ENCODE measurements around the gene PICK1.

PICK1 gene

DNA sequence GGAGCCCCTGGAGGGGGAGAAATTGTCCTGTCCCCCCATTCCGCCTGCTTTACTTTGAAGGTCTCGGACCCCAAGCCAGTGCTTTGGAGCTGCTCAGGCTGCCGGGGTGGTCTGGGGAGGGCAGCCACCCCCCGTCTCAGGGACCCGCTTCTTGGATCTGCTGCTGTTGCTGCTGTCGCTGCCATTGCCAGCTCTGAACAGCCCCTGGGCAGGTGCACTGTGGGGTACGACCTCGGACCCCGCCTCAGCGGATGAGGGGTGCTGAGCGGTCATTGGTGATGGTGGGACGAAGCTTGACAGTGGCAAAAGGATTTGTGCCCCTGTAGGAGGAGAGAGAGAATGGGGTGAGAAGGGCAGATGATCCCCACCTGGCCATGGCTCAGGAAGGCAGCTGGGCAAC lies 27.9 kb downstream of the PICK1 start:
- DNase-seq (ENCODE audit: low read depth, low spot score): no peak
- Histone ChIP-seq H3K27me3 (ENCODE audit: insufficient read depth, insufficient read length) (peaks cover 7% of the 10 kb centered on the region), H3K9me3 (ENCODE audit: insufficient read depth, low read length) (no peaks in the 10 kb centered on the region), H3K9ac (ENCODE audit: insufficient read length, low read depth) (no peak overlapping the region), H3K36me3 (ENCODE audit: insufficient read depth, insufficient read length, low read length) (no peaks in the 10 kb centered on the region), H3K4me1 (ENCODE audit: insufficient read depth, insufficient read length) (peaks cover 27% of the 10 kb centered on the region), H3K4me3 (ENCODE audit: insufficient read length, low read depth) (no peak overlapping the region)
- TF ChIP-seq YY1 (IDR thresholded peaks at IDR 0.05; ENCODE audit: insufficient read depth, insufficient read length): no peak
- TF ChIP-seq SUZ12 (IDR thresholded peaks at IDR 0.05; ENCODE audit: extremely low read depth, insufficient read depth, insufficient read length): no peak
- no peak for TF ChIP-seq ZNF274 (IDR thresholded peaks at IDR 0.05; ENCODE audit: low read depth, low read length)

DNA sequence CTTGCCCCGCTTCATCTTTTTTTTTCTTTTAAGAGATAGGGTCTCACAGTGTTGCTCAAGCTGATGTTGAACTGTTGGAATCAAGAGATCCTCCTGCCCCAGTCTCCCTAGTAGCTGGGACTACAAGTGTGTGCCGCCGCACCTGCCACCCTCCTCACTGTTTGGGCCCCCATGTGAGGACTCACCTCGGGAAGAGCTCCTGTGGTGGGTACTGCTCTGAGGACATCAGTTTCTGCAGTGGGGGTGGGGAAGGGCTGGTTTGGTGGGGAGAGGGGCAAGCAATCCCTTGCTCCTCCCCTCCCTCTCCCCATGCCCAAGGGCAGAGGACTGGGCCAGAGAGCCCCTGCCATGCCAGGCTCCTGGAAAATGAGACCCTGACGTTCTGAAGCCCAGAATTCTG lies 28.3 kb downstream of the PICK1 start:
- Histone ChIP-seq H3K27me3 (ENCODE audit: insufficient read depth, insufficient read length) (peaks cover 7% of the 10 kb centered on the region), H3K4me3 (ENCODE audit: insufficient read length, low read depth) (no peak overlapping the region), H3K9me3 (ENCODE audit: insufficient read depth, low read length) (no peaks in the 10 kb centered on the region), H3K36me3 (ENCODE audit: insufficient read depth, insufficient read length, low read length) (no peaks in the 10 kb centered on the region), H3K9ac (ENCODE audit: insufficient read length, low read depth) (no peak overlapping the region), H3K4me1 (ENCODE audit: insufficient read depth, insufficient read length) (peaks cover 27% of the 10 kb centered on the region)
- DNase-seq (ENCODE audit: low read depth, low spot score): no peak
- TF ChIP-seq ZNF274 (IDR thresholded peaks at IDR 0.05; ENCODE audit: low read depth, low read length): no peak

DNA sequence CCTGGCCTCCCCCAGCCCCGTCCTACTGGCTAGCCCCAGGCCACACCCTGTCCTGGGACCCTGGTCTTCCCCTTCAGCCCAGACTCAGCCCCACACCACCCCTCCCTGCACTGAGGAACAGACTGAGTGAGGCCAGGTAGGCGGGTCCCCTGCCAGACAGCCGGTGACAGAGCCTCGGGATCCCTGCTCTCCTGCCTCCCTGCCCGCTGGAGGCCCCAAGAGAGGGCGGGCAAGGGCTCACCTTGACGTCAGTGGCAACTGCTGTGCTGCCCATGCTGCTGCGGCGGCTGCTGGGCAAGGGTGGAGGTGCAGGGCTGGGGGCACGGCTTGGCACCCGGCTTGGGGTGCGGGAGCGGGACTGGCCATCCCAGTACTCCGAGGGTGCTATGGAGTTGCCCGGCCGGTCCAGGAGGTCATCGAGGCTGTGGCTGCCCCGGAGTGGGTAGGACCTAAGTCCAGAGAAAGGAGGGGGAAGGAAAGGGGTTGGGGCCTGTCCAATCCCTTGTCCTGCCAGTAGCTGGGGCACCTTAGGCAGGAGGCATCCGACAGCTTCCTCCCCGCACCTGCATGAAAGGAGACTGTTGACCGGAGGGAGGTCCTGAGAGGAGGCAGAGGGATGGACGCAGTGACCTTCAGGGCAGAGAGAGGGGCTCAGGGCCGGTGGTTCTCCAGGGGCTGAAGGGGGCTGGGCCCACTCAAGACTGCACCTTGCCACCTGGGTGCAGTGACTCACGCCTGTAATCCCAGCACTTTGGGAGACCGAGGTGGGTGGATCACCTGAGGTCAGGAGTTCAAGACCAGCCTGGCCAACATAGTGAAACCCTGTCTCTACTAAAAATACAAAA lies 29.0 kb downstream of the PICK1 start:
- no peak overlapping the region for H3K4me3 ChIP-seq (ENCODE audit: insufficient read length, low read depth)
- no peaks in the 10 kb centered on the region for H3K9me3 ChIP-seq (ENCODE audit: insufficient read depth, low read length)
- TF ChIP-seq YY1 (IDR thresholded peaks at IDR 0.05; ENCODE audit: insufficient read depth, insufficient read length): no peak
- no peak for TF ChIP-seq ZNF274 (IDR thresholded peaks at IDR 0.05; ENCODE audit: low read depth, low read length)
- no peak for TF ChIP-seq SUZ12 (IDR thresholded peaks at IDR 0.05; ENCODE audit: extremely low read depth, insufficient read depth, insufficient read length)
- H3K36me3 ChIP-seq (ENCODE audit: insufficient read depth, insufficient read length, low read length): no peaks in the 10 kb centered on the region
- no peak for DNase-seq (ENCODE audit: low read depth, low spot score)
- H3K4me1 ChIP-seq (ENCODE audit: insufficient read depth, insufficient read length): peaks cover 27% of the 10 kb centered on the region
- H3K27me3 ChIP-seq (ENCODE audit: insufficient read depth, insufficient read length): no peaks in the 10 kb centered on the region
- no peak overlapping the region for H3K9ac ChIP-seq (ENCODE audit: insufficient read length, low read depth)

DNA sequence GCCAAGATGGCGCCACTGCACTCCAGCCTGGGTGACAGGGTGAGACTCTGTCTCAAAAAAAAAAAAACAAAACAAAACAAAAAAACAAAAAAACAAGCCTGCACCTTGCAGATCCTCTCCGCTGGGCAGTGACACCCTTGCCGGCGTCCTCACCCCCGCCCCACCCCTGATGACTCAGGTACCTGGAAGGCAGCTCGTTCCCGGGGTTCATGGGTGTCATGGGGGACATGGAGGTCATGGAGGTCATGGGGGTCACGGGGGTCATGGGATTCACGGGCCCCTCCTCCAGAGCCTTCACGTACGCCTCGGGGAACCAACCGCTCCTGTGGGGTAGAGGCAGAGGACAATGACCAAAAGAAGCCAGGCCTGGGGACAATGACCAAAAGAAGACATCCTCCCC lies 29.7 kb downstream of the PICK1 start:
- Histone ChIP-seq H3K27me3 (ENCODE audit: insufficient read depth, insufficient read length) (no peaks in the 10 kb centered on the region), H3K9ac (ENCODE audit: insufficient read length, low read depth) (no peak overlapping the region), H3K4me1 (ENCODE audit: insufficient read depth, insufficient read length) (peaks cover 23% of the 10 kb centered on the region), H3K4me3 (ENCODE audit: insufficient read length, low read depth) (no peak overlapping the region), H3K36me3 (ENCODE audit: insufficient read depth, insufficient read length, low read length) (no peaks in the 10 kb centered on the region), H3K9me3 (ENCODE audit: insufficient read depth, low read length) (no peaks in the 10 kb centered on the region)
- no peak for DNase-seq (ENCODE audit: low read depth, low spot score)
- no peak for TF ChIP-seq YY1 (IDR thresholded peaks at IDR 0.05; ENCODE audit: insufficient read depth, insufficient read length)
- no peak for TF ChIP-seq ZNF274 (IDR thresholded peaks at IDR 0.05; ENCODE audit: low read depth, low read length)
- TF ChIP-seq SUZ12 (IDR thresholded peaks at IDR 0.05; ENCODE audit: extremely low read depth, insufficient read depth, insufficient read length): no peak

DNA sequence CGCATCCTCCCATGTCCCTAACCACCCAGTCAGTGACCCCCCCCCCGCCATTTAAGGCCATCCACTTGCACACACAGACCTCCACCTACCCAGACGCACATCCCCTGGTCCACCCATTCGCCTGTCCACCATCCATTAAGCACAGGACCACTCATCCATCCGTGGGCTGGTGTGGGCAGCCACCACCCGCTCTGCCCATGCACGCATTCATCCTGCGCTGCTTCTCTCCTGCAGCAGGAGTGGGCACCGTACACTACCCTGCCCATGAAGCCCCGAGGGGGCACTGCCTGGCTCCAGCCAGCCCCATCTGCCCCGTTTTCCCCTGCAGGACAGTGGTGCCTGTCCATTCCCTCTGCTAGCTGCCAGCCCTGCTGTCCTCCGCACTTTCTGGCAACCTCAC lies 30.7 kb downstream of the PICK1 start:
- TF ChIP-seq SUZ12 (IDR thresholded peaks at IDR 0.05; ENCODE audit: extremely low read depth, insufficient read depth, insufficient read length): no peak
- TF ChIP-seq YY1 (IDR thresholded peaks at IDR 0.05; ENCODE audit: insufficient read depth, insufficient read length): no peak
- TF ChIP-seq ZNF274 (IDR thresholded peaks at IDR 0.05; ENCODE audit: low read depth, low read length): no peak
- Histone ChIP-seq H3K9ac (ENCODE audit: insufficient read length, low read depth) (no peak overlapping the region), H3K9me3 (ENCODE audit: insufficient read depth, low read length) (no peaks in the 10 kb centered on the region), H3K4me1 (ENCODE audit: insufficient read depth, insufficient read length) (peaks cover 22% of the 10 kb centered on the region), H3K4me3 (ENCODE audit: insufficient read length, low read depth) (no peak overlapping the region), H3K27me3 (ENCODE audit: insufficient read depth, insufficient read length) (no peaks in the 10 kb centered on the region), H3K36me3 (ENCODE audit: insufficient read depth, insufficient read length, low read length) (no peaks in the 10 kb centered on the region)
- DNase-seq (ENCODE audit: low read depth, low spot score): no peak

DNA sequence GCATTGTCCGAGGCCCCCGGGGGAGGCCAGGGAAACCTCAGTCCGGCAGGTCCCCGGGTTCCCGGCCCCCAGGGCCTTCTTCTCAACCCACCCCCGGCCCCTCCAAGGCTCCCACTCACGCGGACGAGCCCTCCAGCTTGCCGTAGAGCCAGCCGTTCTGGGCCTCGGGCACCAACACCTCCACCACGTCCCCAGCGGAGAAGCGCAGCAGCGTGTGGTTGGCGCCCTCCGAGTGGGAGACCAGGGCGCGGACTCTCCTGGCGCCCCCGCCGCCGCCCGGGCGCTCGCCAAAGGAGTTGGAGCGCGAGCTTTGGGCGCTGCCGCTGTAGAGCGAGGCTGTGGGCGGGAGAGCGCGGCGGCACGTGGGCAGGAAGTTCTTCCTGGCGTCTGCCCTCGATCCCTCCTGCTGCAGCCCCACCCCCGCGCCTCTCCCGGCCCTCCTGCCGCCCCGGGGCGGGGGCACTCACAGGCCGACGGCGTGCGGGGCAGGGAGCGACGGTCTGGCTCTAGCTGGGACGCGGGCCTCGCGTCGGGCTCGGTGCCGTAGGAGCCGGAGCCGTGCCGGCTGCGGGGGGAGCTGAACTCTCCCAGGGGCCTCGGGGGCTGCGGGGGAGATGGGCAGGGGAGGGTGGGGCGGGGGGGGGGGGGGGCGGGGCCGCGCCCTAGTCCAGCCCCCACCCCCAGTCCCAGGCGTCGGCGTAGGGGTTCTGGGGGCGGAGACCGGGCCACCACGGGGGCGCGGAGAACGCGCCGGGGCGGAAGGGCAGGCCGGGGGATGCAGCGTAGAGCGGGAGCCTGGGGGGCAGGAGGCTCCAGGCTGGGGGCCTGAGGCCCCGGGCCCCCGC lies 31.6 kb downstream of the PICK1 start:
- H3K9me3 ChIP-seq (ENCODE audit: insufficient read depth, low read length): no peaks in the 10 kb centered on the region
- H3K36me3 ChIP-seq (ENCODE audit: insufficient read depth, insufficient read length, low read length): no peaks in the 10 kb centered on the region
- no peak for TF ChIP-seq YY1 (IDR thresholded peaks at IDR 0.05; ENCODE audit: insufficient read depth, insufficient read length)
- TF ChIP-seq ZNF274 (IDR thresholded peaks at IDR 0.05; ENCODE audit: low read depth, low read length): no peak
- no peak for TF ChIP-seq SUZ12 (IDR thresholded peaks at IDR 0.05; ENCODE audit: extremely low read depth, insufficient read depth, insufficient read length)
- no peak overlapping the region for H3K9ac ChIP-seq (ENCODE audit: insufficient read length, low read depth)
- H3K4me1 ChIP-seq (ENCODE audit: insufficient read depth, insufficient read length): peaks cover 15% of the 10 kb centered on the region
- no peak for DNase-seq (ENCODE audit: low read depth, low spot score)
- H3K4me3 ChIP-seq (ENCODE audit: insufficient read length, low read depth): no peak overlapping the region
- no peaks in the 10 kb centered on the region for H3K27me3 ChIP-seq (ENCODE audit: insufficient read depth, insufficient read length)

DNA sequence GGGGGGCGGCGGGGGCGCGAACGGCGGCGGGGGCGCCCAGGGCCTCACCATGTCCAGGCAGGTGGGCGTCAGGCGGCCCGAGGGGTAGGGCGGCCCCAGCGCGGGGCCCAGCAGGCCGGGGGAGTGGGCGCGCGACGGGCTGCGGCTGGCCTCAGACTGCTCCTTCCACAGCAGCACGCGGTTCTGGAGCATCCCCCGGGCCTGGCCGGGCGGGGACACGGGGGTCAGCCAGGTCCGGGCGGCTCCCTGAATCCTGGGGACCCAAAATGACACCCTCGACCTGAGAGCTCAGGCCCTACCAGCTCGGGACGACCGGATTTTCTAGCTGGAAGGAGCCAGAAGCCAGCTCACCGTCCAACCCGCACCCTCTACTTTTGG lies 32.3 kb downstream of the PICK1 start:
- peaks cover 13% of the 10 kb centered on the region for H3K4me1 ChIP-seq (ENCODE audit: insufficient read depth, insufficient read length)
- H3K27me3 ChIP-seq (ENCODE audit: insufficient read depth, insufficient read length): no peaks in the 10 kb centered on the region
- H3K9me3 ChIP-seq (ENCODE audit: insufficient read depth, low read length): no peaks in the 10 kb centered on the region
- H3K9ac ChIP-seq (ENCODE audit: insufficient read length, low read depth): no peak overlapping the region
- no peak for TF ChIP-seq YY1 (IDR thresholded peaks at IDR 0.05; ENCODE audit: insufficient read depth, insufficient read length)
- H3K4me3 ChIP-seq (ENCODE audit: insufficient read length, low read depth): no peak overlapping the region
- H3K36me3 ChIP-seq (ENCODE audit: insufficient read depth, insufficient read length, low read length): no peaks in the 10 kb centered on the region
- no peak for DNase-seq (ENCODE audit: low read depth, low spot score)
